HepG2 (cell line): ENCODE results near the gene FGF14.

Experiments
- CHD2 ChIP-seq: IDR thresholded peaks from 2 replicates; pipeline ENCODE4 v1.6.1; 2011; ENCODE audit warnings: low read depth, low read length, improper control_type of control experiment
- CTCF ChIP-seq: sonication (generic); formaldehyde crosslinking; IDR thresholded peaks from 2 replicates; pipeline ENCODE4 v1.5.0; 2020; ENCODE audit warnings: mild to moderate bottlenecking, missing genetic modification reagents, moderate library complexity
- EP300 ChIP-seq, 3 experiments: sonication (generic) in 1 of 3; formaldehyde crosslinking in 1 of 3; IDR thresholded peaks; 2 replicates each; pipeline versions ENCODE4 v1.5.1 to v1.6.1; 2011 to 2020; ENCODE audit warnings: low read depth in 2 of 3, low read length in 2 of 3, borderline replicate concordance in 1 of 3, improper control_type of control experiment in 1 of 3, mild to moderate bottlenecking in 1 of 3, missing genetic modification reagents in 1 of 3, moderate library complexity in 1 of 3
- HDAC1 ChIP-seq: sonication (generic); formaldehyde crosslinking; IDR thresholded peaks from 2 replicates; pipeline ENCODE4 v1.5.1; 2020; ENCODE audit warnings: mild to moderate bottlenecking, missing genetic modification reagents
- MAX ChIP-seq: IDR thresholded peaks from 2 replicates; pipeline ENCODE4 v1.6.1; 2012; ENCODE audit warnings: inconsistent platforms
- NFIB ChIP-seq: sonication (generic); formaldehyde crosslinking; IDR thresholded peaks from 2 replicates; pipeline ENCODE4 v1.9.0; 2021; ENCODE audit warnings: missing genetic modification reagents, mild to moderate bottlenecking, borderline replicate concordance
- RFX5 ChIP-seq: IDR thresholded peaks from 2 replicates; pipeline ENCODE4 v1.6.1; 2011; ENCODE audit warnings: low read depth, low read length, improper control_type of control experiment
- ZBTB46 ChIP-seq: sonication (generic); formaldehyde crosslinking; IDR thresholded peaks from 2 replicates; pipeline ENCODE4 v1.4.0; 2020; ENCODE audit warnings: mild to moderate bottlenecking, missing genetic modification reagents, borderline replicate concordance

- TF ChIP-seq EP300 (IDR thresholded peaks at IDR 0.05; ENCODE audit: low read depth in 2 of 2, low read length in 2 of 2) (no peak), EP300 (CRISPR knock-in tag; IDR thresholded peaks at IDR 0.05; ENCODE audit: borderline replicate concordance) (no peak), MAX (no peak), RFX5 (no peak), CTCF (CRISPR knock-in tag) (no peak), ZBTB46 (CRISPR knock-in tag) (no peak), NFIB (CRISPR knock-in tag) (no peak), HDAC1 (CRISPR knock-in tag) (no peak), CHD2 (no peak)
Measured at GRCh38 chr13:102276404-102276803, 125.4 kb downstream of the FGF14 start.
